H1 (cell line): ENCODE results near the gene TUBB1. TPM values are rescaled to one million over a fixed set of nuclear protein-coding genes. Genes with fewer than 3 reads are reported as not detected.

Source experiments
- ASH2L ChIP-seq: fragments of 200-600, 300-600 bp; sonication (generic); IDR thresholded peaks from one replicate; pipeline ENCODE4 v1.7.1; 2017; ENCODE audit warnings: low read length
- ATF2 ChIP-seq: IDR thresholded peaks from 2 replicates; pipeline ENCODE4 v1.6.1; 2012; ENCODE audit warnings: low read length, inconsistent platforms
- CTCF ChIP-seq, 3 experiments: IDR thresholded peaks; 1 replicate in 2 of 3; 2 replicates in 1 of 3; pipeline versions ENCODE4 v1.5.1 to v1.6.1; 2011; ENCODE audit warnings: low read length in 3 of 3, mild to moderate bottlenecking in 3 of 3, inconsistent platforms in 2 of 3, low read depth in 1 of 3, moderate library complexity in 1 of 3; ENCODE audit not compliant: insufficient read depth in 1 of 3; ENCODE audit errors: control extremely low read depth in 1 of 3
- polyA plus RNA-seq, 7 experiments: library from polyadenylated mRNA; depleted of rRNA in 3 of 7; stranded (reverse) in 5 of 7; unstranded in 2 of 7; fragments of >200 nt in 5 of 7; fragments of 200-250 nt in 2 of 7; gene quantifications; 1 replicate in 5 of 7; 2 replicates in 1 of 7; 4 replicates in 1 of 7; pipeline versions ENCODE4 v1.2.1 to v1.2.3, GENCODE V29; 2011 to 2013; ENCODE audit warnings: missing spikeins in 2 of 7, mixed read lengths in 2 of 7
- total RNA-seq: library from RNA; stranded (reverse); fragmentation: NEBNext Ultra II Directional; extraction: Animal tissue kit (Norgen Biotek cat#: 25700); gene quantifications from 2 replicates; pipeline ENCODE4 v1.2.1, GENCODE V29; 2021

Gene TUBB1
- total and polyA plus RNA-seq, 2 of the 8 experiments (the other 6 are each of a cell fraction or from before 2014, with no cell fraction given), result not detected

- TF ChIP-seq CTCF (IDR thresholded peaks at IDR 0.05; ENCODE audit: control extremely low read depth in 1 of 3, insufficient read depth in 1 of 3, low read depth in 1 of 3, low read length in 3 of 3) (no peak), ATF2 (no peak), ASH2L (no peak)
Measured at GRCh38 chr20:59075934-59076508, 56.8 kb downstream of the TUBB1 start (continued).

Other genes starting within 250 kb of the TUBB1 start
- 11.7 and 13.7 TPM in 2 replicates for gene GNAS-AS1, start 168.5 kb upstream of the TUBB1 start, total RNA-seq
- 4.7 and 5.4 TPM in 2 replicates for gene GNAS-AS1, start 168.5 kb upstream of the TUBB1 start, polyA plus RNA-seq (2011; rRNA removed)
- 989 and 1,039 TPM in 2 replicates for gene GNAS, start 166.7 kb upstream of the TUBB1 start, total RNA-seq
- gene GNAS, start 166.7 kb upstream of the TUBB1 start, polyA plus RNA-seq (2011; rRNA removed), result 1,613 and 2,238 TPM in 2 replicates
- 56.3 and 59.6 TPM in 2 replicates for gene NELFCD, start 38.2 kb upstream of the TUBB1 start, total RNA-seq
- 35.5 and 35.8 TPM in 2 replicates for gene NELFCD, start 38.2 kb upstream of the TUBB1 start, polyA plus RNA-seq (2011; rRNA removed)
- gene CTSZ, start 12.2 kb upstream of the TUBB1 start, total RNA-seq, result 32.3 and 32.8 TPM in 2 replicates
- gene CTSZ, start 12.2 kb upstream of the TUBB1 start, polyA plus RNA-seq (2011; rRNA removed), result 34.0 and 37.3 TPM in 2 replicates
- 45.5 and 47.8 TPM in 2 replicates for gene ATP5F1E, start 12.9 kb downstream of the TUBB1 start, total RNA-seq
- 12.1 and 15.7 TPM in 2 replicates for gene ATP5F1E, start 12.9 kb downstream of the TUBB1 start, polyA plus RNA-seq (2011; rRNA removed)
- gene PRELID3B, start 23.4 kb downstream of the TUBB1 start, total RNA-seq, result 43.2 and 50.5 TPM in 2 replicates
- 4.6 and 8.1 TPM in 2 replicates for gene PRELID3B, start 23.4 kb downstream of the TUBB1 start, polyA plus RNA-seq (2011; rRNA removed)
- gene ZNF831, start 144.4 kb downstream of the TUBB1 start, total RNA-seq, result not detected in 2 replicates
- gene ZNF831, start 144.4 kb downstream of the TUBB1 start, polyA plus RNA-seq (2011; rRNA removed), result under 0.01 TPM in 1 of 2 replicates, not detected in the other